Activated naive CD4-positive, alpha-beta T cell treated with anti-CD3 and anti-CD28 coated beads, Interleukin-2, amount 50 U/mL, for 24 hours (primary cell): ENCODE data around the gene HIF1A.
"Not testable (repeated sequence)": the region's sequence is repeated elsewhere in the genome, so short reads cannot be mapped to it uniquely, and the experiment has no call there.

ENCODE experiments used
- H3K27ac Mint-ChIP-seq: one replicate; pipeline ENCODE4 v1.8.0; 2021; ENCODE audit warnings: mild to moderate bottlenecking, mixed read lengths
- H3K27me3 Mint-ChIP-seq: one replicate; pipeline ENCODE4 v1.8.0; 2021; ENCODE audit warnings: mixed read lengths
- H3K36me3 Mint-ChIP-seq: one replicate; pipeline ENCODE4 v1.8.0; 2021; ENCODE audit warnings: mixed read lengths
- H3K4me1 Mint-ChIP-seq: one replicate; pipeline ENCODE4 v1.8.0; 2021; ENCODE audit warnings: mixed read lengths
- H3K4me3 Mint-ChIP-seq: one replicate; pipeline ENCODE4 v1.8.0; 2021; ENCODE audit warnings: mild to moderate bottlenecking, mixed read lengths
- H3K9me3 Mint-ChIP-seq: one replicate; pipeline ENCODE4 v1.8.0; 2021; ENCODE audit warnings: mixed read lengths

The HIF1A gene

GRCh38 chr14:61694830-61695694 lies at the start of gene HIF1A:
Gene HIF1A (plus strand): TSS chr14:61695513. CDS start chr14:61695805, 292 bp downstream.
- H3K4me3 Mint-ChIP-seq: peak within 1 kb of the TSS; percentile 99
- H3K27me3 Mint-ChIP-seq: no peaks in the 10 kb centered on the region
- peak within 1 kb of the TSS; percentile 97 for H3K27ac Mint-ChIP-seq
- peaks cover 59% of the 10 kb centered on the region for H3K4me1 Mint-ChIP-seq
- peaks cover 24% of the 10 kb centered on the region for H3K36me3 Mint-ChIP-seq
- H3K9me3 Mint-ChIP-seq: no peaks in the 10 kb centered on the region

- Mint-ChIP-seq H3K27ac (no peak overlapping the region), H3K4me1 (peaks cover 41% of the 10 kb centered on the region), H3K4me3 (no peak overlapping the region), H3K36me3 (no peaks in the 10 kb centered on the region), H3K27me3 (no peaks in the 10 kb centered on the region), H3K9me3 (no peaks in the 10 kb centered on the region)
These were observed 48.8 kb upstream of the HIF1A start for GRCh38 chr14:61646366-61647116.

DNA sequence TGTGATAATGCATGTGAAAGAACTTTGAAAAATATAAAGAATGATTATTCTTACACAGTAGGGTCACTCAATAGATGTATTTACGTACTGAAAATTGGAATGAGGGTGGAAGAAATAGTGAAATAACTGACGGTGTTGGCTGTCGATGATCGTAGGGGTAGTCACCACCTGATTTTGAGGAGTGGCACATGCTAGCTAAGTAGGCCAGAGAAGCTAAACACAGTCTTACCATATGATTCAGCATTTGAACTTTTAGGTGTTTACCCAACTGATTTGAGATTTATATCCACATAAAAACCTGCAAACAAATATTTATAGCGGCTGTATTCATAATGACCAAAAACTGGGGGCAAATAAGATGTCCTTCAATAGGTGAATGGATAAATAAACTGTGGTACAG lies 47.6 kb upstream of the HIF1A start:
- H3K27me3 Mint-ChIP-seq: no peaks in the 10 kb centered on the region
- H3K4me1 Mint-ChIP-seq: peaks cover 41% of the 10 kb centered on the region
- no peaks in the 10 kb centered on the region for H3K9me3 Mint-ChIP-seq
- no peak overlapping the region for H3K27ac Mint-ChIP-seq
- H3K4me3 Mint-ChIP-seq: no peak overlapping the region
- H3K36me3 Mint-ChIP-seq: no peaks in the 10 kb centered on the region

DNA sequence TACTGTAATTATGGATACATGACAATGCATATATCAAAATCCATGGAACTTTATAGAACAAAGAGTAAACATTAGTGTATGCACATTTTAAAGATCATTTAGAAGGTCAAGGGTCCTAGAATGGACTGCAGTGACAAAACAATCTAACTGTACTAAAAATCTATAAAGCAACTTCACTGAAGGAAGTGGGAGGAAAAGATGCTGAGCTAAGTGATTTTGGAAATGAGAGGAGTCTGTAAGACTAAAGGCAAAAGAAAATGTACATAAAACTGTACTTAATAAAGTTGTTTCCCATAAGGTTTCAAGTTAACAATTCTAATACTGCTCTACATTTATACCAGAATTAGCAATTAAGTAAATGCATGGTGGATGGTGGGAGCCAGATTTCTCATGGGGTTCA lies 46.9 kb upstream of the HIF1A start:
- no peaks in the 10 kb centered on the region for H3K27me3 Mint-ChIP-seq
- H3K4me3 Mint-ChIP-seq: no peak overlapping the region
- no peaks in the 10 kb centered on the region for H3K9me3 Mint-ChIP-seq
- H3K4me1 Mint-ChIP-seq: peaks cover 41% of the 10 kb centered on the region
- no peaks in the 10 kb centered on the region for H3K36me3 Mint-ChIP-seq
- H3K27ac Mint-ChIP-seq: no peak overlapping the region

DNA sequence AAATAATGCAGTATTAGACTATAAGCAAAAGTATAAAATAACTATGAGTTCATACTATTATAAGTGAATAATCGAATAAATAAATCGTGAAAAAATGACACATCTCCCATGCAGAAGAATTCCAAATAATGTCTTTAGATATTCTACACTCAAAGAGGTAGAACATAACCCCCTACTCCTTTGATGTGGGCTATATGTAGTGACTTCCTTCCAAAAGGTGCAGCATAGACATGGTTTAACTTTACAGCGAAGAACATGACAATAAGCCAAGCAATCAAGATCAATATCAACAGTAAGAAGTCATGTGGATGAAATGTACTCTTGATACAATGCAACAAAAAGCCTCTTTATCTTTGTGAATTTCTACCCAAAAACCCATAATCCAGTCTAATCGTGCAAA lies 46.0 kb upstream of the HIF1A start:
- Mint-ChIP-seq H3K27ac (no peak overlapping the region), H3K36me3 (no peaks in the 10 kb centered on the region), H3K4me3 (peak overlapping the region; percentile 47), H3K4me1 (peaks cover 43% of the 10 kb centered on the region), H3K27me3 (no peaks in the 10 kb centered on the region), H3K9me3 (no peaks in the 10 kb centered on the region)

DNA sequence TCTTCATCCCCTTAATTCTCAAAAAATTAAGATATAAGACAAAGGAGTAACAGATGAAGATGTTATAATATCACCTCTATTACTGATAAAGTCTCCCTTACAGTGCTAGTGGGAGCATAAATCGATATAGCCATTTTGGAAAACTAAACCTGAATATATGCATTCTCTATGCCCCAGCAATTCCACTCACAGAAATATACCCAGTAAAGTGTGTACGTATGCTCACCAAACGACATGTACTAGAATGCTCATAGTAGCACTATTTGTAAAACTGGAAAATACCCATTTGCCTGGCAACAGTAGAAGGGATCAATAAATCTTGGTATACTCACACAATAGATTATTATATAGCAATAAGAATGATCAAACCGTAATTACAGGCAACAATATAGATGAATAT lies 44.0 kb upstream of the HIF1A start:
- H3K4me1 Mint-ChIP-seq: peaks cover 57% of the 10 kb centered on the region
- no peak overlapping the region for H3K4me3 Mint-ChIP-seq
- H3K27me3 Mint-ChIP-seq: no peaks in the 10 kb centered on the region
- H3K36me3 Mint-ChIP-seq: no peaks in the 10 kb centered on the region
- no peak overlapping the region for H3K27ac Mint-ChIP-seq
- H3K9me3 Mint-ChIP-seq: no peaks in the 10 kb centered on the region

DNA sequence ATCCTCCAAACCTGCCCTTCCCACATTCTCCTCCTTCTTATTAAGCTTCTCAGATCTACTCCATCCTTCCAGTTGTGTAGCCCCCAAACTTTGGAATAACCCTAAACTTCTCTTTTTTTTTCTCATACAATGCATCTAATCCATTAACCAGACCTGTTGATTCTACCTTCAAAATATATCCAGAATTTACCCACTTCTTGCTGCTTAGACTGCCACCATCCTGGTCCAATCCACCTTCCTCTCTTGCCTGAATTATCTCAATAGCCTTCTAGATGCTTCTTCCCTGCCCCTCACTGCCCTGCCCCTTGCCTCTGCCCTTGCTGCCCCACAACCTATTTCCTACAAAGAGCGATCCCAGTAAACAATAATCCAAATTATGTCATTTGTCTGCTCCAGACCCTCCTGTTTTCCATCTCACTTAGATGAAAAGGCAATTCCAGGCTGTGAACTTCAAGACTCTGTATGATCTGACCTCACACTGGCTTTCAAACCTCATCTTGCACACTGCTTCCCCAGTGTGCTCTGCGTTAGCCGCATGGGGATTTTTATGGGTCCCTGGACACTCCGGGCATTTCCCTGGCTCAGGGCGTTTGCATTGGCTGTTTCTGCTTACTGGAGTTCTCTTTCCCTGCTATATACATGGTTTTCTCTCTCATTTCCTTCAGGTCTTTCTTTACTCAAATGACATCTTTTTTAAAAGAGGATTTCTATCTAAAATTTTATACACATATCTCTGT lies 42.6 kb upstream of the HIF1A start:
- Mint-ChIP-seq H3K27ac (no peak overlapping the region), H3K4me1 (peaks cover 55% of the 10 kb centered on the region), H3K27me3 (no peaks in the 10 kb centered on the region), H3K9me3 (no peaks in the 10 kb centered on the region), H3K4me3 (no peak overlapping the region), H3K36me3 (no peaks in the 10 kb centered on the region)

DNA sequence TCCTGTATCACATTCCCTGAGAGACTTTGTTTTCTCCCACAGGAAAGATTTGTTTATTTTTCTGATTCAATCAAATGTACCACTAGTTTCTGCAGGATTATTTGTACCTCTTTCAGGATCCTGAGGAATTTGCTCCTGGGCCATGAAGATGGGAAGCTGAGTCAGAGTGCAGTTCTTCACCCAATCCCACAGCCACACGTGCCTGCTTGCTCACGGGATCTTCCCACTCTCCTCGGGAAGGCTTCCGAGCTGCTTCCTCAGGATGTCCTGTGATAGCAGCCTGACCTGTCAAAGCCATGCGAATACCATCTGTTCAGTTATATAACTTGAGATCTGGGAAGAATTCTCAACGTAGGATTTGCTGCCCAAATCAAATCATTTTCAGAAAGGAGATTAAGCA lies 41.8 kb upstream of the HIF1A start:
- Mint-ChIP-seq H3K27ac (no peak overlapping the region), H3K9me3 (no peaks in the 10 kb centered on the region), H3K27me3 (no peaks in the 10 kb centered on the region), H3K4me1 (peaks cover 48% of the 10 kb centered on the region), H3K4me3 (no peak overlapping the region), H3K36me3 (no peaks in the 10 kb centered on the region)

GRCh38 chr14:61654026-61654425 lies 41.3 kb upstream of the HIF1A start:
- Mint-ChIP-seq H3K9me3 (no peaks in the 10 kb centered on the region), H3K27me3 (no peaks in the 10 kb centered on the region), H3K27ac (no peak overlapping the region), H3K4me1 (peaks cover 43% of the 10 kb centered on the region), H3K36me3 (no peaks in the 10 kb centered on the region), H3K4me3 (no peak overlapping the region)

- Mint-ChIP-seq H3K9me3 (no peaks in the 10 kb centered on the region), H3K27me3 (no peaks in the 10 kb centered on the region), H3K4me3 (no peak overlapping the region), H3K36me3 (no peaks in the 10 kb centered on the region), H3K4me1 (peaks cover 46% of the 10 kb centered on the region), H3K27ac (no peak overlapping the region)
These were observed 39.5 kb upstream of the HIF1A start for GRCh38 chr14:61655777-61656176.

DNA sequence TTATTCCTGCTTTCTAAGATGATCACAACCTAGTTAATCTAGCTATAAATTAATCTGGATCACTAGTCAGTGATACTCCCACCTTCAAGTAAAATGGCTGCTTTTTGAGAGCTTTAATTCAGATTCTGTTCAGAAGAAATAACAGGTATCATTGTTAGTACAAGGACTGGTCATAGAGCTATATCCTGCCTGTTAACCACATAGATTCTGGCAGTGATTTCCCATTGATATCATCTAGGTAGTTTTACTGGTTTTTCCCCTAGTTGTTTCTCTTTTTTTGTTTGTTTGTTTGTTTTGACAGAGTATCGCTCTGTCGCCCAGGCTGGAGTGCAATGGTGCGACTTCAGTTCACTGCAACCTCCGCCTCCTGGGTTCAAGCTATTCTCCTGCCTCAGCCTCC lies 39.0 kb upstream of the HIF1A start:
- Mint-ChIP-seq H3K27me3 (no peaks in the 10 kb centered on the region), H3K27ac (peak overlapping the region; percentile 31), H3K4me1 (peaks cover 52% of the 10 kb centered on the region), H3K36me3 (no peaks in the 10 kb centered on the region), H3K4me3 (no peak overlapping the region), H3K9me3 (no peaks in the 10 kb centered on the region)

GRCh38 chr14:61658111-61658510 lies 37.2 kb upstream of the HIF1A start:
- H3K36me3 Mint-ChIP-seq, H3K27ac Mint-ChIP-seq, H3K9me3 Mint-ChIP-seq, H3K4me3 Mint-ChIP-seq, H3K27me3 Mint-ChIP-seq: not testable (repeated sequence)
- peaks cover 70% of the 10 kb centered on the region for H3K4me1 Mint-ChIP-seq

DNA sequence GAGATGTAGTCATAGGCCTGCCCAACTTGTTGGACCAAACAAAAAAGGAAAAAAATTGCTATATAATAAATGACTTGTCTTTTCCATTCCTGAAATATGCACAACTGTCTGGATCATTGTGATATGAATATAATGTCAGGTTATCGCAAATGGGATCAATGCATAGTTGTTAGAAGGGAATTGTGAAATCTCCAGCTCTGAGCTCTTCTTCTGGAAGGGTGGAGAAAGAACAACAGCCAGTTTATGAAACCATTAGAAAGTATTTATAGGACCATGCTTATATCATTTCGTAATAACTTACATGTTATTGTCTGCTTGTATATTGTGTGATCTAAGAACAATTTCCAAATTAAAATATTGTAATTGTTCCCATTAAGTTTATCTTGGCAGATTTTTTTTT lies 35.7 kb upstream of the HIF1A start:
- H3K4me3 Mint-ChIP-seq: no peak overlapping the region
- H3K4me1 Mint-ChIP-seq: peaks cover 70% of the 10 kb centered on the region
- H3K27me3 Mint-ChIP-seq: no peaks in the 10 kb centered on the region
- no peaks in the 10 kb centered on the region for H3K36me3 Mint-ChIP-seq
- peak overlapping the region; percentile 84 for H3K27ac Mint-ChIP-seq
- no peaks in the 10 kb centered on the region for H3K9me3 Mint-ChIP-seq

GRCh38 chr14:61661471-61662400 lies 33.6 kb upstream of the HIF1A start:
- H3K27me3 Mint-ChIP-seq: no peaks in the 10 kb centered on the region
- H3K9me3 Mint-ChIP-seq: no peaks in the 10 kb centered on the region
- H3K36me3 Mint-ChIP-seq: no peaks in the 10 kb centered on the region
- H3K27ac Mint-ChIP-seq: peak overlapping the region; percentile 84
- peaks cover 63% of the 10 kb centered on the region for H3K4me1 Mint-ChIP-seq
- peak overlapping the region; percentile 78 for H3K4me3 Mint-ChIP-seq
